DMS53 (cell line): ENCODE results near the gene SH3RF1.
"Not testable (repeated sequence)": the region's sequence is repeated elsewhere in the genome, so short reads cannot be mapped to it uniquely, and the experiment has no call there.

ENCODE experiments used
- DNase-seq: peaks from one replicate; lab custom pipeline; 2025; lab: John Stamatoyannopoulos, UW

SH3RF1 gene

DNA sequence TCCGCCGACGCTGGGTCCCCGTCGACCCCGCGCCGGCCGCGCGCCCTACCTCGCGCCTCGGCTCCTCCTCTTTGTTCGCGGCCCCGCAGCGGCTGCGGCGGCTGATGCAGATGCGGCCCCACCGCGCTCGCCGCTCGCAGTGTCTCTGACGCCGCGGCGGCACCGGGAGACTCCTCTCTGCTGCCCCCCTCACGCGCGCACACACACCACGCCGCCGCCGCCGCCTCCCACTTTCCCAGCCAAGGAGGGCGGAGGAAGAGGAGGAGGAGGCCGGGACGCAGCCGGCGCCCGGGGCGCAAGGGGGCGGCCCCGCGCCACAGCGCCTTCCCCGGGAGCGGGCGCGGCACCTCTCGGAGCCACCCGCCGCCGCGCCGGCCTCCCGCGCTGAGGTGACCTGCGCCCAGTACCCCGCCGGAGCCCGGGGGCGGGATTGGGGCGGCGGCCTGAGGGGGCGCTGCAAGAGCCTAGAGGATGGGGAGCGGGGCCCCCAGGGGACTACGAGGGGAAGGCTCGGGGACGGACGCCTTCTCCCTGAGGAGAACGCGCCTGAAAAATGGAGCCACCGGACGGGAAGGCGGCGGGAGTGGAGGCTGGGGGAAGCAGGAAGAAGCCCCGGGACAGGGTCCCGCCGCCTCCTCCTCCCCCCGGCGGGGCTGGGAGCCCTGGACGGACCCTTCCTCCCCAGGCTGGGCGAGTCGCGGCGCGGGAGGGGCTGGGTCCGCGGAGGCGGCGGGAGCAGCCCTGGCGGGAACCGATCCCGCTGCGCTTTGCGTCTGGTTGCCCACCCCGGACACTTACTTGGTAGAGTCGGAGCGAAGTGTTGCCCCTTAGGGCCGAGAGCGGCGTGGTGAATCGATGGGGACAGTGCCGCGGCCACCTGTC is at the start of gene SH3RF1:
Gene SH3RF1, minus strand, starts transcription at position 147 of the 882 bp plus-strand sequence. CDS start 1,744 bp downstream, outside the sequence.
- peak; percentile 84 for DNase-seq

DNA sequence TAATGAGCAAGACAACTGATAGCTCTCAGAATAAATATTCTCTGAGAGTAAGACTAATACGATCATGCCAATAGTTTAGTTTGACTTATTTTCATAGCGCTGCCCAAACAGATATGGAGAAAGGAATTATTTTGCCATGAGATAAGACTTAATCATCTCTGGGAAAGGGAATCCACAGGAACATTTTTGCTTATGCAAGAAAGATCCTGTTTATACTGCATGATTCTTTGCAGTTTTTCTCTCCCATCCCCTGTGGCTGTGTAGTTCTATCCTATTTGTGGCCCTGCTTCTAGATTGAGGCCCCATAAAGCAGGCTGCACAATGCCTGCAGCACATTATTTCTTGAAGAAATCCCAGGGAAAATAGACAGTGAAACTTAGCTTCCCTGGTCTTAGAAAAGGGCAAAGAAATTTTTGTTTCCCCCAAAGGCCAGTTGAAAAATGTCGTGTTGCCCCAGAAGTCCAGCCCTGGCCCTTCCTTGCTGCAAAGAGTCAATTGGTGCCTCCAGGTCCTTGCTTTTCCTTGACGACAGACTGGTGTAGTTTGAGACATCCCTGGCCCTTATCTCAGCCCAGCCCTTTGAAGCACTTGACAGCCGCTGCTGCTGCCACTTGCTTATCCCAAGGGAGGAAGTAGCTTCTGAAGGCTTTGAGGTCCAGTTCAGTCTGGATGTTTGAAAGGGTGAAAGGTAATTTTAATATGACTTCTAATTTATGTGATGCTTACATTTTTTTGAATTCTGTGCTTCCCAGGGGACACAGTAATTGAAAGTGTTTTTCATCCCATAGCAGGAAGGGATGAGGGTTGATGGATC is 45.0 kb upstream of the SH3RF1 start:
- peak; percentile 4 for DNase-seq

DNA sequence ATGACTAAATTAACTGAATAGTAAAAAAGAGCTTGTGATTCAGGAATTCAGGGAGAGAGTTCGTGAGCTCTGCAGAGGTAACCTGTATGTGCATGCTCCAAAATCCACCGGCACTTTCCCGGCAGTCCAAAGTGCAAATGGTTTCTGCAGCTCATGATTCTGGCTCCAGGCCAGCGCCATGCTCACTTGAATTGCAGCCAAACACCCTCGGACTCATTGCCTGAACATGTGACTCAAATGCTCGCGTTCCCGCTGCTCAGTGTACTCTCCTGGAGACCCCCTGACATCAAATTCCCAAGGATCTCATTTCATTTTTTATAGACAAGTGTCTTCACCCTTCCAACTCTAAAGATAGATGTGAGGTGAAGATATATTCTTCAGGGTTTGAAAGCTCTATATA is 44.1 kb upstream of the SH3RF1 start:
- DNase-seq, result peak; percentile 84

DNA sequence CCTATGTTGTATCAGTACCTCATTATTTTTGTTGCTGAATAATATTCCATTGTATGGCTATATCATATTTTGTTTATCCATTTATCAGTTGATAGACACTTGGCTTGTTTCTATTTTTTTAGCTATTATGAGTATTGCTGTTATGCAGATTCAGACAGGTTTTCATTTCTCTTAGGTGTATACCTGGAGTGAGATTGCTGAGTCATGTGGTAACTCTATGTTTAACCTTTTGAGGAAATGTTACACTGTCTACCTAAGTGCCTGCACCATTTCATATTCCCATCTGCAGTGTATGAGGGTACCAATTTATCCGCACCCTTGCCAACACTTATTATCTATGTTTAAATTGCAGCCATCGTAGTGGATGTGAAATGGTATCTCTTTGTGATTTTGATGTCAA is 43.0 kb upstream of the SH3RF1 start:
- peak; percentile 22 for DNase-seq

DNA sequence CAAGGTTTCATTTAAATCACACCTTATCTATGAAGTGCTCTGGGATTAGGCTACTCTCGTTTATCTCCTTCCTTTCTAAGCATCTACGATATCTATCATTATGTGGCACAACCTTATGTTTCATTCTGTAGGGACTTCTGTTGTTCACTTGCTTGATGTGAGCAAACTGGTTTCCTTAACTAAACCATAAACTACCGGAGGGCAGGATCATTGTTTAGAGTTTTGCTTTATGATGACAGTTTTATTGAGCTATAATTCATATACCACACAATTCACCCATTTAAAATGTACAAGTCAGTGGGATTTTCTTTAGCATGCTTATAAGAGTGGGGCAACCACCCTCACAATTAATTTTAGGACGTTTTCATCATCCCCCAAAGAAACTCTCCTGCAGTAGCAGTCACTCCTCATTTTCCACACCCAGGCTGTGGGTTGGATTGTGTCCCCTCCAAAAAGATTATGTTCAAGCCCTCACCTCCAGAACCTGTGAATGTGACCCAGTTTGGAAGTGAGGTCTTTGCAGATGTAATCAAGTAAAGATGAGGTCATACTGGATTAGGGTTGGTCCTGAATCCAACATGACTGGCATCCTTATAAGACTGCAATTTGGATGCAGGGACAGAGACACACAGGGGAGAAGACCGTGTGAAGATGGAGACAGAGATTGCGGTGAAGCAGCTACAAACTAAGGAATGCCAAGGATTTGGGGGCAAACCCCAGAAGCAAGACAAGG is 42.1 kb upstream of the SH3RF1 start:
- no peak for DNase-seq

DNA sequence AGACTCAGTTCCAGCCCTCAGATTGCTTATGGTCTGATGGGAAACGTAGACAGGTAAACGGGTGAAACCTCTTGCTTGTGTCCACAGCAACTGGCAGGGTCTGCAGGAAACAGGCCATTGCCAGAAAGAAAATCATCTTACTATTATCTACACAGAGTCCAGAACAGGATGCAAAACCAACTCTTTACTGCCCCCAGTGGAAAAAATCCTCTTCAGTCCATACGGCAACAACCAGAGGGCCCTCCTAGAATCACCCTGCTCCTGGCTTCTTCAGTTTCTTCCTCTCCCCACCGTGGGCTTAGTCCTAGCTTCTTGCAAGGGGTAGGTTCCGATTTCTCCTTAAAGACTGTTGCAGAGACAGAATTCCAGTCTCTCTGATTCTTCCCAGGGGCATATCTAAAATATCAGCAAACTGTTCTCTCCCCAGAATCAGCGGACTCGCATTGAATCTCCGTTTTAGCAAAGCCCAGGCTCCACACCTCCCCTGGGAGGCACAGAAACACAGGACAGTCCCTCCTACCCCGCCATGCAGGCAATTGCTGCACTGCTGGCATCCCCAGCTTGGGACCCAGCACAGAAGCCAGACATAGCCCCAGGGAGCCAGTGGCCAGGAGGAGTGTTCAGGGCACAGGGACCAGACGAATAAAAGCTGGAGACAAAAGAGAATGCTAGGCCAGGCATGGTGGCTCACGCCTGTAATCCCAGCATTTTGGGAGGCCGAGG is 41.0 kb upstream of the SH3RF1 start:
- DNase-seq, result peak; percentile 68

DNA sequence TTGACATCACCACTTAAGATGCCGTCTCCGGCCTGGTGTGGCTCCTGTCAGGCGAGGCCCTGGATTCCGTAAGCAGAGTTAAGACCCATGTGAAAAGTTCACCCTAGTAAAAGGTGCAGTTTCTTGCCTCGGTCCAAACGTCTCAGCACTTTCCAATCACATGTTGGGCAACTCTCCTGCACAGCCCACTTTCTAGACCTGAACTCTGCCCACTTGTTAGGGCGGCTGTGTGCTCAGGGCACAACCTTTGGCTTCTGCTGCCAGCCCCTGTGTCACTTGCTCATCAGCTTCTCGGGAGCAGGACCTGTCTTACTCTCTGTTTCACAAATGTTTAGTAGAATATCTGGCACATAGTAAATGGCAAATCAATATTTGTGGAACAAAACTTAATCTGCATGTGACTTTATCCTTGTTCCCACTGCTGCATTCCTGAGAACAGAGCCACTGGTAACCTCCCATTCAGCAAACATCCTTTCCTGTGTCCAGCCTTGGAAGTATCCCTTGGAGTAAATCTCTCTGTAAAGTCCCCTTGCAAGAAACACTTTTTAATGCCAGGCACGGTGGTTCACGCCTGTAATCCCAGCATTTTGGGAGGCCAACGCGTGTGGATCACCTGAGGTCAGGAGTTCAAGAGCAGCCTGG is 38.7 kb upstream of the SH3RF1 start:
- no peak for DNase-seq

DNA sequence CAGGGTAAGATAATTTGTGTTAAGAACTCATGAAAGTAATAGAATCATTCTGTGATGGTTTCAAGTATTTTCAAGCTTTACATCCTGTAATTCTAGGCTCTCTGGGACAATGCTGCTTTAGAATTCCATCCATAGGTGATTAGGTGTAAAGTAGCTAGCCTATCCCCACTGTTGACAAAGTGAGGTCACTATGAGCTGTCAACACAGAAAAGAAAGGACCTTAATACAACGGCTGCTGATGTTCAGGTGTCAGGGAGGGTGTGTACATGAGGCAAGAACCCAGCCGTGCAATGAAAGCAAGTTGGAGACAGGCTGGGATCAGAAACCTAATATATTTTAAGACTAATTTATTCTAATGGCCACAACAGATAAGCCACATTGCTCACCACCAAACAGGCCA is 36.8 kb upstream of the SH3RF1 start:
- DNase-seq, result peak; percentile 86

DNA sequence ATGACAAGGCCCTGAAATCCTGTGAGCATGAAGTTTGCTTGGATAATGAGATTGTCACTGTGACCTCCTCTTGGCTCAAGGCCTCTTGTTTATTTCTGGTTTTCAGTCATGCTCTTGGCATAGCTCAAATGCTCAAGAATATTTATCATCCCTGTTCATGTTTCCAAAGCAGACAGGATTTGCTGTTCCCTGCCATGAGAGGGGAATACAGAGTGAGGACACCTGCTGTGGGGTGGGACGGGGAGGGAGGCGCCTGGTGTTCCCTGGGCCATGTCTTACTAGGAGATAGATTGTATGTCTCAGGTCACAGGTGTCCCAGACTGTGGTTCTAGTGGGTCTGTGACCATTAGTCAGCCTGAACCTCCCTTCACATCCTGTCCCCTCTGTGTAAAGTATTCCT is 34.9 kb upstream of the SH3RF1 start:
- DNase-seq, result peak; percentile 1

DNA sequence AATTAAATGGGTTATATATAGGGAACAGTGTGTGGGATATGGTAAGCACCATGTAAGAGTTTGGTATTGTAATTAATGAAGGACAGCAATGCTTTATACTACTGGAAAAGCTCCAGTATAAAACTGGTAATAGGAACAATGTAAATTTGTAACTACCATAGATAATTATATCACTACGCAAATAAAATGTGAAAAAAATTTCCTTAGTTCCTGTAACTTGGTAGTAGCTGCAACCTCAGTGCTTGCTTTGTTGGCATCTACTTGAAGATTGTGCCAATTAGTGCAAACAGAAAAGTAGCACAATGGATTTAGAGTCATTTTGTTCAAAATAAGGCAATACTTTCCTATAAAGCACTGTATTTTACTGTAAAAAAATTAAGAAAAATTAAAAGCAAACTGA is 34.4 kb upstream of the SH3RF1 start:
- no peak for DNase-seq

DNA sequence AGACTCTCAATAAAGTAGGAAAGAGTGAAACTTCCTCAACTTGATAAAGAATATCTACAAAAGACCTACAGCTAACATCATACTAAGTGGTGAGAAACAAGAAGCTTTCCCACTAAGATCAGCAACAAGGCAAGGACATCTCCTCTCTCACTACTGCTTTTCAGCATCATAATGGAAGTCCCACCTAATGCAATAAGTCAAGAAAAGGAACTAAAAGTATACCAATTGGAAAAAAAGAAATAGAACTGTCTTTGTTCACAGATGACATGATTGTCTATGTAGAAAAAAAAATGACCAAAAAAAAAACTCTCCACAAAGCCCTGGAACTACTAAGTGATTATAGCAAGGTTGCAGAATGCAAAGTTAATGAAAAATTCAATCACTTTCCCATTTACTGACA is 25.1 kb upstream of the SH3RF1 start:
- DNase-seq, result no peak

DNA sequence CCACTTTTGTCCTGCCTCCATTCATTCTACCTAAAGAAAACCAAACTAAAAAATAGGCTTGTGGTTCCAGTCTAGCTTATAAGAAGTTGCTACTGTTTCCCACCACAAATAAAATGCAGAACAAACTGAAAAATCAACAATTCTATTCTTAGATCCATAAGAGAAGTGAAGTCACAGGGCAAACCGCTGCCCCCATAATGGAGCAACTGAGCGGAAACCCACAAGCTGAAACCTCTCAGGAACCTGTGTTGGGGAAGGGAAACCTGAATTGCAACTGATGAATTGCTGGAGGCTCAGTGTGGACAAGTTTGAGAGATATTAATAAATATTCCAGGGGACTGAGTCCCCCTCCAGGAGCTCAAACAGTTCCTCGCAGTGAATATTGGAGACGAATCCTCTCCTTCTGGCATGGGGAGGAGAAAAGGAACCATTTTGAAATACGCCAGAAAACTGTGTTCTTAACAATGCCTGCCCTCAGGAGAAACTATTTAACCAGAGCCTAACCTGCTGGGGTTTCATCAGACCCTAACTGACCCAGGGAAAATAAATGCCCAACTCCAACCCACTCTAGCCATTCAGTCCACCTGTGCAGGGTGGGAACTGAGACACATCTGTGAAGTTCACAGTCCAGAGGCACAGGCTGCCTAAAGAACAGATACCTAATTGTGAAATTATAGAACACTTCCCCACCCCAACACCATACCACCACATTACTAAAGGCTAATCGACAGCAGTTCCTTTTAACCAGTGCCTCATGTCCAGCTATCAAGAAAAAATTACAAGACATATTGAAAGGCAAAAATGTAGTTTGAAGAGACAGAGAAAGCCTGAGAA is 22.8 kb upstream of the SH3RF1 start:
- no peak for DNase-seq

DNA sequence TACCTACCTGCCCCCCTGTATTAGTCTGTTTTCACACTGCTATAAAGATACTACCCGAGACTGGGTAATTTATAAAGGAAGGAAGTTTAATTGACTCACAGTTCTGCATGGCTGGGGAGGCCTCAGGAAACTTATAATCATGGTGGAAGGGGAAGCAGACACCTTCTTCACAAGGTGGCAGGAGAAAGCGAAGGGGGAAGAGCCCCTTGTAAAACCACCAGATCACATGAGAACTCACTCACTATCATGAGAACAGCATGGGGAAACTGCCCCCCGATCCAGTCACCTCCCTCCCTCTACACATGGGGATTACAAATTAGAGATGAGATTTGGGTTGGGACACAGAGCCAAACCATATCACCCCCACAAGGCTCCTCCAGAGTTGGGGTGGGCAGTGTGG is 17.2 kb upstream of the SH3RF1 start:
- not testable (repeated sequence) for DNase-seq

DNA sequence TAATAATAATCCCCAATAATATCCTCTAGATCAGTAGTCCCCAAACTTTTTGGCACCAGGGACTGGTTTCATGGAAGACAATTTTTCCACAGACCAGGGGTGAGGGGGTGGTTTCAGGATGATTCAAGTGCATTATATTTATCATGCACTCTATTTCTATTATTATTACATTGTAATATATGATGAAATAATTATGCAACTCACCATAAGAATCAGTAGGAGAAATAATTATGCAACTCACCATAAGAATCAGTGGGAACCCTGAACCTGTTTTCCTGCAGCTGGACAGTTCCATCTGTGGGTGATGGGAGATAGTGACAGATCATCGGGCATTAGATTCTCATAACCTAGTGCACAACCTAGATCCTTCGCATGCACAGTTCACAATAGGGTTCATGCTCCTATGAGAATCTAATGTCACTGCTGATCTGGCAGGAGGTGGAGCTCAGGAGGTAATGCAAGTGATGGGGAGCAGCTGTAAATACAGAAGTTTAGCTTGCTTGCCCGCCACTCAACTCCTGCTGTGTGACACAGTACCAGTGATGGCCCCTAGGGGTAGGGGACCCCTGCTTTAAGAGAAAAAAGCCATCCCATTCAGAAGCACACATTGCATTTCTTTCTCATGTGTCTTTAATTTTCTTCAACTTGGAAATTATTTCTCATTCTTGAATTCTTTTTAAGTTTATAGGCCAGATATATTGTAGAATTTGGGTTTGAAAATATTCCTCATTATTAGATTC is 16.0 kb upstream of the SH3RF1 start:
- peak; percentile 17 for DNase-seq

DNA sequence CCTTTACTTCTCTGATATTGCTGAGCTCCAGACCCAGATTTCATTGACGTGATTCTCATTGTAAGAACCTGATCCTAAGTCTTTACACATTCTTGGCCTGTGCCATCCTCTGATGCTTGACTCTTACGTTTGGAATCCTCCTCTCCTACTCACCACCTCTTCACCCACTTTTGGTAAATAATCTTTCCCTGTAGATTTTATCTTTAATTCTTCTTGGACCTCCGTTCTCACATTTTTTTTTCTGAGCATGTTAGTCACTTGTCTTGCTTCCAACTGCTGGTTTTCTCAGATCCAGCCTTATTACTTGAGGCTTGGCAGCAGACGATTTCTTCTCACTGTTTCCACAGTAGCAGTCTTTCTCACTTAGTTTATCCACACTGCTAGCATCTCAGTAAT is 12.4 kb upstream of the SH3RF1 start:
- no peak for DNase-seq

DNA sequence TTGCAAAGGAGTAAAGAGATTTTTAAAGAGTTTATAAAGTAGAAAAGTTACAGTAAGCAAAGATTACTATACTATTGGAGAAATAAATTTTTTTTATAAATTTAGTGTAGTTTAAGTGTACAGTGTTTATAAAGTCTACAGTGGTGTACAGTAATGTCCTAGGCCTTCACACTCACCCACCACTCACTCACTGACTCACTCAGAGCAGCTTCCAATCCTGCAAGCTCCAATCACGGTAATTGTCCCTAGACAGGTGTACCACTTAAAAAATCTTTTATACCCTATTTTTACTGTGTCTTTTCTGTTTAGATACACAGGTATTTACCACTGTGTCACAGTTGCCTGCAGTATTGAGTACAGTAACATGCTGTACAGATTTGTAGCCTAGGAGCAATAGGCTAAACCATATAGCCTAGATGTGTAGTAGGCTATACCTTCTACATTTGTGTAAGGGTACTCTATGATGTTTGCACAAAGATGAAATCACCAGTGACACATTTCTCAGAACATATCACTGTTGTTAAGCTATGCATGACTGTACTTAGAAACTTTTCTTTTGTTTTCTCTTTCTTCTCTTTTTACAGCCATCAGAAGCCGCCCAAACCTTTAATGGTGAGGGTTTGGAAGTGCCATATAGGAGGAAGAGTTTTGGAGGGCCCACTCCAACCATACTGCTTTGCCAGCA is 11.8 kb upstream of the SH3RF1 start:
- peak; percentile 54 for DNase-seq

DNA sequence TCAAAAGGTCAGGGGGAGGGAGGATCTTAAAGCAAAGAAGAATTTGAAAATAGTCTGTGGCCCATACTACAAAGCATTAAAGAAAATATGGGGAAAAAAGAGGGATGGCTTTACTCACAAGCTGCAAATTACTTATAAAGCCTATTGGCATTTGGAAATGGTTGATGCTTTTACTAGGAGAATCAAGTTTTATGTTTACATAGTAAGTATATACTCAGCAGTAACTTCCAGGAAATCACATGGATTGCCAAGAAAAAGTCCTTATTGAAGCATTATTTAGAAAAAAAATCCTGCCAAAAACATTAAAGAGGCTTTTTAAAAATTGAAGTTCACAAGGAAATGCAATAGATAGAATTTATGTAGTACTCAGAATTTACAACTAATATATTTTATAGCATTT is 8.4 kb upstream of the SH3RF1 start:
- no peak for DNase-seq

DNA sequence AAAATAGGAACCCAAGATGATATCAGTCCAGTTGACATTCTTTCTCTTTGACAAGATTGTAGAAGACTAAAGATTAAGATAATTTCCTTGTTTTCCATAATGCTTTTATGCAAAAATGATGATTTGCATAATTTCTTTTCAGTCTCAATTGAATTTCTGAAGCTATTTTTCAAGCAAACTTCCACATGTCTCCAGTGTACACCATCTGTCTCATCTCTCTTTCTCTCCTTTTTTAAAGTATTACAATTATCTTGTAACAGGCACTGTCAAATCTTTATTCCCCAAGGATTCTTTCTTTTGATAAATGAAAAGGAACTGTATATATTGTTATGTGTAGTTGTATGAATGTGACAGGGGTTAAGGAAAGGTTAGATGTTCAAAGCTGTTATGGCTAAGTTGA is 7.9 kb upstream of the SH3RF1 start:
- no peak for DNase-seq

DNA sequence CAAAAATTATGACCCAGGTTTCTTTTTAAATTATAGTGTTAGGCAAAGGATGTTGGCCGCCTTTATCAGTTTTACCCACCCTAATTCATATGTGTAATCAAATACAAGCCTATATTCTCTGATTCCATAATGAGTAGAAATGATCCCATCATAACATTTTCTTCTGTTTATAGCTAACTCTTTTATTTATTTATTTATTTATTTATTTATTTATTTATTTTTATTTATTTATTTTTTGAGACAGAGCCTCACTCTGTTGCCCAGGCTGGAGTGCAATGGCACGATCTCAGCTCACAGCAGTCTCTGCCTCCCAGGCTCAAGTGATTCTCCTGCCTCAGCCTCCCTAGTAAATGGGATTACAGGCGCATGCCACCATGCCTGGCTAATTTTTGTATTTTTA is 7.1 kb upstream of the SH3RF1 start:
- DNase-seq, result not testable (repeated sequence)
